Endothelial cell of umbilical vein (primary cell): Measurements from ENCODE around the gene FICD. TPM values are rescaled to one million over a fixed set of nuclear protein-coding genes. Genes with fewer than 3 reads are reported as not detected.

Experiments used
- BruUV-seq: library from RNA; stranded (reverse); fragments of 400-500 nt; replicated peaks from 2 replicates; lab custom pipeline; 2021; lab: Mats Ljungman, UMichigan
- CTCF ChIA-PET: fragments of 300-600, 350-600 bp; sonication (Branson Sonifier 250); formaldehyde crosslinking; loops from one replicate; lab custom pipeline; 2021; ENCODE audit warnings: antibody characterized with exemption, inconsistent platforms; lab: Charles Lee
- POLR2A ChIA-PET: fragments of 300-600, 350-600 bp; sonication (Branson Sonifier 250); formaldehyde crosslinking; loops from one replicate; lab custom pipeline; 2021; ENCODE audit warnings: antibody characterized with exemption, inconsistent platforms; lab: Charles Lee
- DNase-seq: peaks from one replicate; pipeline ENCODE4 v3.0.0-alpha.2; 2011; ENCODE audit warnings: low read depth, low spot score
- FAIRE-seq: peaks from 2 replicates; lab custom pipeline; 2011; peaks lifted over from hg19 to GRCh38; lab: Jason Lieb, UNC
- H2AFZ ChIP-seq: 2 replicates; pipeline ENCODE4 v1.6.0; 2012; ENCODE audit warnings: low read depth, low read length, control low read depth, inconsistent platforms
- H3K27ac ChIP-seq: 2 replicates; pipeline ENCODE4 v1.5.1; 2011; ENCODE audit warnings: low read depth, mild to moderate bottlenecking, control low read depth, low read length, moderate library complexity; ENCODE audit not compliant: insufficient read depth
- H3K27me3 ChIP-seq, 2 experiments: 2 replicates each; pipeline versions ENCODE4 v1.6.0 to v1.6.1; 2011; ENCODE audit warnings: low read length in 2 of 2, mixed read lengths in 1 of 2; ENCODE audit not compliant: control insufficient read depth in 2 of 2, insufficient read depth in 2 of 2
- H3K36me3 ChIP-seq, 2 experiments: 2 replicates in 1 of 2; 3 replicates in 1 of 2; pipeline ENCODE4 v1.5.1; 2011; ENCODE audit warnings: low read length in 2 of 2, mild to moderate bottlenecking in 1 of 2, moderate library complexity in 1 of 2; ENCODE audit not compliant: control insufficient read depth in 2 of 2, insufficient read depth in 2 of 2; ENCODE audit errors: extremely low read depth in 1 of 2
- H3K4me1 ChIP-seq: 3 replicates; pipeline ENCODE4 v1.5.1; 2011; ENCODE audit warnings: mild to moderate bottlenecking, low read length; ENCODE audit not compliant: control insufficient read depth, insufficient read depth; ENCODE audit errors: extremely low read depth
- H3K4me2 ChIP-seq: 2 replicates; pipeline ENCODE4 v1.6.1; 2011; ENCODE audit warnings: low read length, control low read depth, mixed read lengths; ENCODE audit not compliant: insufficient read depth
- H3K4me3 ChIP-seq, 3 experiments: fragments of 200-600 bp in 1 of 3; sonication (generic), shearing (Covaris generic) in 1 of 3; replicated peaks in 1 of 3; 2 replicates each; pipeline ENCODE4 v1.5.1; 2011 to 2016; ENCODE audit warnings: control low read depth in 3 of 3, low read length in 3 of 3, mild to moderate bottlenecking in 2 of 3, inconsistent platforms in 1 of 3, low read depth in 1 of 3, moderate library complexity in 1 of 3; ENCODE audit not compliant: insufficient read depth in 1 of 3
- H3K79me2 ChIP-seq: 2 replicates; pipeline ENCODE4 v1.6.0; 2012; ENCODE audit warnings: low read length, inconsistent platforms; ENCODE audit not compliant: control insufficient read depth, insufficient read depth
- H3K9ac ChIP-seq: replicated peaks from 2 replicates; pipeline ENCODE3; 2011; ENCODE audit warnings: low read length, control low read depth; ENCODE audit not compliant: insufficient read depth; ENCODE audit errors: extremely low read depth
- H3K9me1 ChIP-seq: replicated peaks from 3 replicates; pipeline ENCODE4 v1.6.0; 2011; ENCODE audit warnings: mild to moderate bottlenecking, low read length; ENCODE audit not compliant: control insufficient read depth, insufficient read depth; ENCODE audit errors: extremely low read depth
- H3K9me3 ChIP-seq: replicated peaks from 2 replicates; pipeline ENCODE4 v1.5.1; 2012; ENCODE audit warnings: low read length, inconsistent platforms; ENCODE audit not compliant: control insufficient read depth, insufficient read depth
- H4K20me1 ChIP-seq: replicated peaks from 2 replicates; pipeline ENCODE3; 2011; ENCODE audit warnings: mild to moderate bottlenecking, low read length; ENCODE audit not compliant: control insufficient read depth, insufficient read depth; ENCODE audit errors: extremely low read depth
- EZH2 ChIP-seq: IDR thresholded peaks from 2 replicates; pipeline ENCODE4 v1.6.1; 2012; ENCODE audit warnings: borderline replicate concordance, low read depth, mild to moderate bottlenecking, moderate library complexity, low read length, inconsistent platforms; ENCODE audit not compliant: severe bottlenecking
- GATA2 ChIP-seq: IDR thresholded peaks from 2 replicates; pipeline ENCODE4 v1.7.0; 2011; ENCODE audit warnings: low read depth, mild to moderate bottlenecking, moderate library complexity, mixed read lengths, low read length; ENCODE audit not compliant: insufficient read length, insufficient read depth
- JUN ChIP-seq: IDR thresholded peaks from 2 replicates; pipeline ENCODE4 v1.6.1; 2011; ENCODE audit warnings: borderline replicate concordance, low read depth; ENCODE audit not compliant: insufficient read length, insufficient read depth
- MYC ChIP-seq: IDR thresholded peaks from one replicate; pipeline ENCODE4 v1.6.1; 2011; ENCODE audit warnings: mild to moderate bottlenecking, low read depth, low read length
- POLR2A ChIP-seq: IDR thresholded peaks from 2 replicates; pipeline ENCODE4 v1.6.1; 2012; ENCODE audit warnings: low read depth, mild to moderate bottlenecking, control low read depth, low read length
- POLR2AphosphoS5 ChIP-seq: IDR thresholded peaks from 2 replicates; pipeline ENCODE4 v1.6.1; 2012; ENCODE audit warnings: low read depth, mild to moderate bottlenecking, control low read depth, low read length, moderate library complexity; ENCODE audit not compliant: insufficient read depth
- dilution Hi-C: fragments of 300-500 bp; cut with MboI; formaldehyde crosslinking; loops from one replicate; pipeline ENCODE4 v1.15.0; 2019; ENCODE audit warnings: low sequenced_read_pairs; ENCODE audit not compliant: extremely low pct_ligation_motif_present
- intact Hi-C: fragments of 100-400 bp; cut with micrococcal nuclease; formaldehyde crosslinking; loops from one replicate; pipeline ENCODE4 v1.10.0; 2022
- polyA plus RNA-seq, 4 experiments: library from polyadenylated mRNA; depleted of rRNA in 3 of 4; stranded (reverse) in 3 of 4; unstranded in 1 of 4; fragments of >200 nt; gene quantifications; 2 replicates each; pipeline versions ENCODE4 v1.2.1 to v1.2.3, GENCODE V29; 2011 to 2012; ENCODE audit warnings: missing spikeins in 1 of 4
- total RNA-seq: library from RNA; stranded (reverse); gene quantifications from 2 replicates; pipeline ENCODE4 v1.2.3, GENCODE V29; 2021
- TF ChIP-seq, protein P1 (sequence below), 2 donors: IDR thresholded peaks; 1 replicate in 1 of 2; 2 replicates in 1 of 2; pipeline ENCODE4 v1.5.1; 2011; ENCODE audit warnings: low read length in 2 of 2, mild to moderate bottlenecking in 2 of 2, moderate library complexity in 2 of 2, control low read depth in 1 of 2, inconsistent platforms in 1 of 2, low read depth in 1 of 2; ENCODE audit not compliant: insufficient read depth in 1 of 2; ENCODE audit errors: extremely low read depth in 1 of 2

Gene FICD
- total and polyA plus RNA-seq, 2 donors (not counting 3 experiments of a cell fraction or from before 2014, with no cell fraction given): 3.9 to 6.1 TPM

DNA sequence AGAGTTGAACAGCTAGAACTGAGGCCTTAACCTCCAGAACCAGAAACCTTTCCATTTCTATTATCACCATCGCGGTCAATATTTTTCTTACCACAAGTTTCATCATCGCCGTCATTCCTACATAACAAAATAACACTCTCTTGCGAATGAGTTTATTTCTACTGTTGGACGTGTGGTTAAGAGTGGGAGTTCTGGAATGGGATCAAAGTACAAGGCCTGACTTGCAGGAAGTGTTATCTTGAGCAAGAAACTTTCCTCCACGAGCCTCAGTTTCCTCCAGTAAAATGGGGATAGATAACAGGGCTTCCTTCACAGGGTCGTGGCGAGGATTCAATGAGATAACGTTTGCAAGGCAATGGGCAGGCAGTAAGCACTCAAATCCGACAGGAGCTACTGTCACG, 45.2 kb downstream of the FICD start:
- peak overlapping the region; percentile 82 for H3K4me2 ChIP-seq
- FAIRE-seq (no peak), DNase-seq (peak; percentile 43)
- H3K36me3 ChIP-seq: peaks cover 0 to 8% of the 10 kb centered on the region in 2 experiments
- H3K27ac ChIP-seq: peak overlapping the region; percentile 83
- H3K9me3 ChIP-seq: no peaks in the 10 kb centered on the region
- H4K20me1 ChIP-seq: no peaks in the 10 kb centered on the region
- no peak for TF ChIP-seq POLR2A
- no peak for TF ChIP-seq MYC
- TF ChIP-seq, protein P1, sequence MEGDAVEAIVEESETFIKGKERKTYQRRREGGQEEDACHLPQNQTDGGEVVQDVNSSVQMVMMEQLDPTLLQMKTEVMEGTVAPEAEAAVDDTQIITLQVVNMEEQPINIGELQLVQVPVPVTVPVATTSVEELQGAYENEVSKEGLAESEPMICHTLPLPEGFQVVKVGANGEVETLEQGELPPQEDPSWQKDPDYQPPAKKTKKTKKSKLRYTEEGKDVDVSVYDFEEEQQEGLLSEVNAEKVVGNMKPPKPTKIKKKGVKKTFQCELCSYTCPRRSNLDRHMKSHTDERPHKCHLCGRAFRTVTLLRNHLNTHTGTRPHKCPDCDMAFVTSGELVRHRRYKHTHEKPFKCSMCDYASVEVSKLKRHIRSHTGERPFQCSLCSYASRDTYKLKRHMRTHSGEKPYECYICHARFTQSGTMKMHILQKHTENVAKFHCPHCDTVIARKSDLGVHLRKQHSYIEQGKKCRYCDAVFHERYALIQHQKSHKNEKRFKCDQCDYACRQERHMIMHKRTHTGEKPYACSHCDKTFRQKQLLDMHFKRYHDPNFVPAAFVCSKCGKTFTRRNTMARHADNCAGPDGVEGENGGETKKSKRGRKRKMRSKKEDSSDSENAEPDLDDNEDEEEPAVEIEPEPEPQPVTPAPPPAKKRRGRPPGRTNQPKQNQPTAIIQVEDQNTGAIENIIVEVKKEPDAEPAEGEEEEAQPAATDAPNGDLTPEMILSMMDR (IDR thresholded peaks at IDR 0.05; ENCODE audit: extremely low read depth in 1 of 2, insufficient read depth in 1 of 2, low read depth in 1 of 2, low read length in 2 of 2): no peak
- no peak for TF ChIP-seq JUN
- TF ChIP-seq GATA2: no peak
- TF ChIP-seq POLR2AphosphoS5: no peak
- no peak for TF ChIP-seq EZH2
- peak overlapping the region; percentile 74 for H3K9ac ChIP-seq
- H3K4me1 ChIP-seq: peaks cover 24% of the 10 kb centered on the region
- TSS peak; percentile 41 for BruUV-seq
- dilution Hi-C loops (no loop called here), intact Hi-C loops (loop anchor here (5.0 kb wide), 1 partner anchor 552 kb away; no protein-coding TSS in a partner anchor)
- peak overlapping the region; percentile 58 for H2AFZ ChIP-seq
- POLR2A ChIA-PET: no interaction called here
- CTCF ChIA-PET: interaction anchor here (0.8 to 1.6 kb wide), 6 partner anchors 8 to 552 kb away, joined by 3 to 5 read pairs (median 4); no protein-coding TSS in a partner anchor
- peaks cover 57% of the 10 kb centered on the region for H3K79me2 ChIP-seq
- no peaks in the 10 kb centered on the region for H3K9me1 ChIP-seq
- peak overlapping the region; percentile 45 to 95 (median 86) for H3K4me3 ChIP-seq
- H3K27me3 ChIP-seq: no peaks in the 10 kb centered on the region
